ENCODE measurements around the gene RBM4B. TPM values are rescaled to one million over a fixed set of nuclear protein-coding genes. Genes with fewer than 3 reads are reported as not detected.
"Not testable (repeated sequence)": the region's sequence is repeated elsewhere in the genome, so short reads cannot be mapped to it uniquely, and the experiment has no call there.

The RBM4B gene, protein sequence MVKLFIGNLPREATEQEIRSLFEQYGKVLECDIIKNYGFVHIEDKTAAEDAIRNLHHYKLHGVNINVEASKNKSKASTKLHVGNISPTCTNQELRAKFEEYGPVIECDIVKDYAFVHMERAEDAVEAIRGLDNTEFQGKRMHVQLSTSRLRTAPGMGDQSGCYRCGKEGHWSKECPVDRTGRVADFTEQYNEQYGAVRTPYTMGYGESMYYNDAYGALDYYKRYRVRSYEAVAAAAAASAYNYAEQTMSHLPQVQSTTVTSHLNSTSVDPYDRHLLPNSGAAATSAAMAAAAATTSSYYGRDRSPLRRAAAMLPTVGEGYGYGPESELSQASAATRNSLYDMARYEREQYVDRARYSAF
- total RNA-seq: 10 to 100 TPM; 45.1 to 53.2 TPM
- 10 to 100 TPM; 77.5 to 89.0 TPM for polyA plus RNA-seq (ENCODE audit: insufficient read length in 2 of 2)
- long read RNA-seq, donor 1, transcript RBM4B-201 (4 exons, 1,840 nt): major isoform, 7 of 36 reads
- long read RNA-seq, donor 1, transcript RBM4B-206 (2 exons, 1,646 nt): minor isoform, 6 of 36 reads
- long read RNA-seq, donor 1, partial matches to known transcripts: 19 of 36 reads
- long read RNA-seq, donor 1, other reads (novel, unspliced or antisense): 0 of 36 reads
- long read RNA-seq, donor 2, partial matches to known transcripts: 0 of 2 reads
- long read RNA-seq, donor 2, other reads (novel, unspliced or antisense): 0 of 2 reads
- long read RNA-seq, donor 3, partial matches to known transcripts: 0 of 8 reads
- long read RNA-seq, donor 3, other reads (novel, unspliced or antisense): 0 of 8 reads
- long read RNA-seq, donor 4, transcript RBM4B-201 (4 exons, 1,840 nt): major isoform, 7 of 31 reads
- long read RNA-seq, donor 4, partial matches to known transcripts: 14 of 31 reads
- long read RNA-seq, donor 4, other reads (novel, unspliced or antisense): 5 of 31 reads

DNA sequence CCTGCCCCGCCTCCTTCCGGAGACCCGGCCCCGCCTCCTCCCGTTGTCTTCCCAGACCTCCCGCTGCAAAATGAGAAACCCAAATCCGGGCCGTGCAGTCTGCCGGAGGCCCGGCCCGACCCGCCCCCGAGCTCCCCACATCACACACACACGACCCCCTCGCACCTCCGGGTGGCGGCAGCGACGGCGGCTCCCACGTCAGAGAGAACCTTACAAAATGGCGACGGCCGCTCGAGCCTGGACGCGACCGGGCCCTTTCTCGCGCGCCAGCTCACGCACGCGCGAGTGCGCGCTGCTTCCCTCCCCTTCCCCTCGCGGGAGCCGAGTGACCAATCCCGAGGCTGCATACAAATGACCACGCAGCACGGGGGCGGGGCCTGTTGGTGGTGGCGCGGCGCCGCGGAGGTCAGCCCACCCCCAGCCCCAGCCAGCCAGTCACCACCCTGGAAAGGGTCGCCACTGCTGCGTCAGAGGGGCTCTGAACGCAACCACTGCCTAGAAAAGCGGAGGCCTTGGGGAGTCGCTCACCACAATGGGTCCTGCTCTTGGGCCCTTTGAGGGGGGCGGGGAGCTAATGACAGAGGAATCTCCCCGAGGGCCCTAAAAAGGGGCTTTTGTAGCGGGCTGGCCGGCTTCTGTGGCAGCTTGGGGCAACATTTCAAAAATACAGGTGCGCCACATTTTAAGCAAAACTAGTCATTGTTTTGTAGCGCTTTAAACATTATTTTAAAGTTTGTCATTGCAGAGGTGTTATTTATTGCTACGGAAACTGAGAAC lies at the start of gene RBM4B:
RBM4B (minus strand) TSS at position 289 of the 777 bp plus-strand sequence. CDS start 808 bp downstream, outside the sequence.
- under 1% methylated on average over 57 of the region's 61 CpGs for WGBS (ENCODE audit: insufficient coverage)
- peak within 1 kb of the TSS; percentile 97 for H3K27ac ChIP-seq (ENCODE audit: low read depth, low read length)

DNA sequence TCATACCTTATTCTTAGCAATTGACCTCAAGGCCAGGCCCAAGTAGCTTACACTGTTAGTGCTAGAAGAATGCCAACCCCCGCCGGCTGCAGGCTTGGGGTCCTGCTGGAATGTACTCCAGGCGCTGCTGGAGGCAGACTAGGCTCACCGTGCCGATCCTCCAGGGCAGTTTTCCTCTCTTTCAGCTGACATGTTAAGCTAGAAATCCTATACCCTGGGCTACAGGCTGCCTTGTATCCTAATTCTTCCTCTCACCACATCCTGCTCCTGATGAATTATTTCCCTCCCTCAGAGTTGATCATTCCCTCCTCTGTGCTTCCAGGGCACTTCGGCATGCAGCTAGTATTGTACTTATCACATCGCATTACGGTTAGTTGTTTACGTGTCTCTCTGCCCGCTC lies 48.0 kb upstream of the RBM4B start:
- H3K27me3 ChIP-seq (ENCODE audit: control insufficient read depth, insufficient read depth, low read length): peaks cover 11% of the 10 kb centered on the region
- DNase-seq (ENCODE audit: low read depth in 4 of 6, low spot score in 6 of 6): peak in 1 of 6 donors; percentile 24
- H3K36me3 ChIP-seq (ENCODE audit: control insufficient read depth, insufficient read depth, low read length): peaks cover 6% of the 10 kb centered on the region
- WGBS (ENCODE audit: insufficient coverage): 45% methylated on average over 5 of the region's 10 CpGs
- H3K4me1 ChIP-seq (ENCODE audit: control insufficient read depth, insufficient read depth, low read length): peaks cover 18% of the 10 kb centered on the region
- H3K4me3 ChIP-seq (ENCODE audit: low read depth, low read length): no peak overlapping the region
- H3K9me3 ChIP-seq (ENCODE audit: control insufficient read depth, insufficient read depth, low read length): no peaks in the 10 kb centered on the region
- H3K27ac ChIP-seq (ENCODE audit: low read depth, low read length): no peak overlapping the region

More for the DNA sequence above, at the start of gene RBM4B:
- peak; percentile 92 to 99 (median 96) for DNase-seq (ENCODE audit: low read depth in 4 of 6, low spot score in 6 of 6)
- Histone ChIP-seq H3K36me3 (ENCODE audit: control insufficient read depth, insufficient read depth, low read length) (peaks cover 4% of the 10 kb centered on the region), H3K4me1 (ENCODE audit: control insufficient read depth, insufficient read depth, low read length) (peaks cover 34% of the 10 kb centered on the region), H3K27me3 (ENCODE audit: control insufficient read depth, insufficient read depth, low read length) (no peaks in the 10 kb centered on the region), H3K9me3 (ENCODE audit: control insufficient read depth, insufficient read depth, low read length) (no peaks in the 10 kb centered on the region), H3K4me3 (ENCODE audit: low read depth, low read length) (peak within 1 kb of the TSS; percentile 87)

DNA sequence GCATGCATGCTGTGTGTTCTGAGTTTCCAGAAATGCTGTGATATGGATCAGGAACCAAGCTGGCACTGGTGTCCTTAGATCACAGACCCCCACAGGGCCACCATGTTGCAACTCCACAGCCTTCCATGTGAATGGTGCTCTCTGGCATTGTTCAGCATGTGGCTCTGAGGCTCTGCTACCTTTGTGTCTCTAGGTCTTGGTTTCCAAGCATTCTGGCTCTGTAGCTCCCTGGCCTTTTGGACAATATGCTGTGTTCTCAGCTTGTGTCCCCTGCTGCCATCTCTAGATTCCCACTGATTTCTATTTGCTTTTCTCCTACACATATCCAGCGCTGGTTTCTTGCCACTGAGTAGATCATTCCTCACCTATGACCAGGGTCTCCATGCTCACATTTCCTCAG lies 47.4 kb upstream of the RBM4B start:
- Histone ChIP-seq H3K36me3 (ENCODE audit: control insufficient read depth, insufficient read depth, low read length) (peaks cover 11% of the 10 kb centered on the region), H3K9me3 (ENCODE audit: control insufficient read depth, insufficient read depth, low read length) (no peaks in the 10 kb centered on the region), H3K4me3 (ENCODE audit: low read depth, low read length) (no peak overlapping the region), H3K27me3 (ENCODE audit: control insufficient read depth, insufficient read depth, low read length) (peaks cover 10% of the 10 kb centered on the region), H3K27ac (ENCODE audit: low read depth, low read length) (no peak overlapping the region), H3K4me1 (ENCODE audit: control insufficient read depth, insufficient read depth, low read length) (peaks cover 18% of the 10 kb centered on the region)
- no peak for DNase-seq (ENCODE audit: low read depth in 4 of 6, low spot score in 6 of 6)
- WGBS (ENCODE audit: insufficient coverage): 75% methylated on average over 1 of the region's 1 CpG

DNA sequence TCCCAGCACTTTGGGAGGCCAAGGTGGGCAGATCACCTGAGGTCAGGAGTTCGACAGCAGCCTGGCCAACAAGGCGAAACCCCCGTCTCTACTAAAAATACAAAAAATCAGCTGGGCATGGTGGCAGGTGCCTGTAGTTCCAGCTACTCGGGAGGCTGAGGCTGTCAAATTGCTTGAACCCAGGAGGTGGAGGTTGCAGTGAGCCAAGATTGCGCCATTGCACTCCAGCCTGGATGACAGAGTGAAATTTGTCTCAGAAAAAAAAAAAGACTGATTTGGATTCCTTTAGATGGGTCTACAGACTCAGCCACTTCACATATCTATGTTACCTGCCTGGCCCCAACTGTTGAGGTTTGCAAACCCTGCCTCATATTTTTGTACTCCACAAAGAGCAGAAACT lies 46.5 kb upstream of the RBM4B start:
- not testable (repeated sequence) for H3K27ac ChIP-seq (ENCODE audit: low read depth, low read length); H3K4me3 ChIP-seq (ENCODE audit: low read depth, low read length); DNase-seq (ENCODE audit: low read depth in 4 of 6, low spot score in 6 of 6); H3K9me3 ChIP-seq (ENCODE audit: control insufficient read depth, insufficient read depth, low read length); H3K27me3 ChIP-seq (ENCODE audit: control insufficient read depth, insufficient read depth, low read length)
- 80% methylated on average over 1 of the region's 5 CpGs for WGBS (ENCODE audit: insufficient coverage)
- H3K4me1 ChIP-seq (ENCODE audit: control insufficient read depth, insufficient read depth, low read length): peaks cover 18% of the 10 kb centered on the region
- peaks cover 19% of the 10 kb centered on the region for H3K36me3 ChIP-seq (ENCODE audit: control insufficient read depth, insufficient read depth, low read length)

DNA sequence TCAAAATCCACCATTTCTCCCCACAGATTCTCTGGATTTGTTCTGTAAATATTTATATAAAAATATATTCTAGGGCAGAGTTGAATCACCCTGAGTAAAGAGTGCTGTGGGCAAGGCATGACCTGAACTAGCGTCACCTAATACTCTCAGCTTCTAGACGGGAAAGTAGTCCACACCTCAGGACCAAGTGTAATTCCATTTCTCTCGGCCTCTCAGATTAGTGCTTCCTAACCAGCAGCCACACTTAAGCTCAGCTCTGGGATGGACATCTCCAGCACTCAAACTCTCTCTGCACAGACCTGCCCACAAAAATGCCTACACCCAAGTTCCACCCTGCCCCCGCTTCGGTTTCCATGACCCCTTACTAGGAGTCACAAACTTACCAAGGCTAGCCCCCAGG lies 46.0 kb upstream of the RBM4B start:
- Histone ChIP-seq H3K27ac (ENCODE audit: low read depth, low read length) (no peak overlapping the region), H3K36me3 (ENCODE audit: control insufficient read depth, insufficient read depth, low read length) (peaks cover 24% of the 10 kb centered on the region)
- no peak for DNase-seq (ENCODE audit: low read depth in 4 of 6, low spot score in 6 of 6)

DNA sequence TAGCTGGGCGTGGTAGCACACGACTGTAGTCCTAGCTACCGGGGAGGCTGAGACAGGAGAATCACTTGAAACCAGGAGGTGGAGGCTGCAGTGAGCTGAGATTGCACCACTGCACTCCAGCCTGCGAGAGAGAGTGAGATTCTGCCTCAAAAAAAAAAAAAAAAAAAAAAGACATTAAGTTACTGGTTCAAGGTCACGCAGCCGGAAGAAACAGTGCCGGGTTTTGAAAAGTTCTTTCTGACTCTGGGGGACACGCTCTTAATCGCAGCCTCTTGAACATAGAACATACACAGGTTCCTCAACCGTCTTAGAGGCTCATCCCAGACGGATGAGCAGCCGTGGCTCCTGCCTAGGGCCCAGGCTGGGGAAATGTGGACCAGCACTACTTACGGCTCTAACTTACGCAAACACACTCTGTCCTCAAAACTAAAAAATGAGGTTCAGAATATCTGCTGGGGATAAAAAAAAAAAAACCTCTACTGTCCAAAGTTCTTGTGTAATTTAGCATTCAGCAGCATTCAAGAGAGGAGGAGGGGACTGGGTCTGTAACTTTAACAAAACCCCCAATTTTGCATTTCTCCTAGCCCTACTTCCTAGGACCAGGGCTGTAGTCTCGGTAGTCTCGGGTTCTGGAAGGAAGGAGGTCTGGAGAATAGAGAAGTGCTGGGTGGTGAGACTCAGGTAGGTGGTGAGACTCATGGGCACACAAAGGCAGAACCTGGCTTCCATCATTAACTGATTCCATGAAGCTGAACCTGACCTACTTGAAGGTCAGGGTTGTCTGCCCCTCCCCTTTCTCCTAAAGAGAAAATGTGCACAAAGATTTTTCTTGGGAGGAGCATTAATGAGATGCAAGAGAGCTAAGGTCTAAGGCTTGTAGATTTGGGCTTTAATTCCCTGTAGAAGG lies 45.3 kb upstream of the RBM4B start:
- H3K4me1 ChIP-seq (ENCODE audit: control insufficient read depth, insufficient read depth, low read length): peaks cover 20% of the 10 kb centered on the region
- peaks cover 8% of the 10 kb centered on the region for H3K27me3 ChIP-seq (ENCODE audit: control insufficient read depth, insufficient read depth, low read length)
- H3K4me3 ChIP-seq (ENCODE audit: low read depth, low read length): no peak overlapping the region
- H3K9me3 ChIP-seq (ENCODE audit: control insufficient read depth, insufficient read depth, low read length): no peaks in the 10 kb centered on the region
- H3K36me3 ChIP-seq (ENCODE audit: control insufficient read depth, insufficient read depth, low read length): peaks cover 30% of the 10 kb centered on the region
- DNase-seq (ENCODE audit: low read depth in 4 of 6, low spot score in 6 of 6): no peak
- no peak overlapping the region for H3K27ac ChIP-seq (ENCODE audit: low read depth, low read length)
- 96% methylated on average over 7 of the region's 16 CpGs for WGBS (ENCODE audit: insufficient coverage)

More for the DNA sequence above, 46.0 kb upstream of the RBM4B start:
- 100% methylated on average over 5 of the region's 5 CpGs for WGBS (ENCODE audit: insufficient coverage)
- Histone ChIP-seq H3K27me3 (ENCODE audit: control insufficient read depth, insufficient read depth, low read length) (peaks cover 8% of the 10 kb centered on the region), H3K4me3 (ENCODE audit: low read depth, low read length) (no peak overlapping the region), H3K4me1 (ENCODE audit: control insufficient read depth, insufficient read depth, low read length) (peaks cover 17% of the 10 kb centered on the region), H3K9me3 (ENCODE audit: control insufficient read depth, insufficient read depth, low read length) (no peaks in the 10 kb centered on the region)

DNA sequence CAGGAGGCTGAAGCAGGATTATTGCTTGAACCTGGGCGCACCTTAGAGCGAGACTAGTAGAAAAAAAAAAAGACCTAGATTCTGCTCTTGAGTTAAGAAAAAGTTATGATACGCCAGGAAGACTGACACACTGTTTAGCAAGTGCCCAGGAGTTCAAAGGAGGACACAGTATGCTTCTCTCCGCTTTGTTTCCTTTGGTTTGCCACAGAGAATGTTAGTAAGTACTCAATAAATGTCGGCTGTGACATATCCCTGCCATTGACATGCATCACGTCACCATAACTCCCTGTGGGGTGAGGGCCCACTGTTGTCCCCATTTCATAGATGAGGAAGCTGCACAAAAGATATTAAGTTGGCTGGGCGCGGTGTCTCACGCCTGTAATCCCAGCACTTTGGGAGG lies 44.3 kb upstream of the RBM4B start:
- DNase-seq (ENCODE audit: low read depth in 4 of 6, low spot score in 6 of 6): no peak
- Histone ChIP-seq H3K4me3 (ENCODE audit: low read depth, low read length) (no peak overlapping the region), H3K9me3 (ENCODE audit: control insufficient read depth, insufficient read depth, low read length) (no peaks in the 10 kb centered on the region), H3K27me3 (ENCODE audit: control insufficient read depth, insufficient read depth, low read length) (peaks cover 2% of the 10 kb centered on the region), H3K27ac (ENCODE audit: low read depth, low read length) (no peak overlapping the region), H3K4me1 (ENCODE audit: control insufficient read depth, insufficient read depth, low read length) (peaks cover 18% of the 10 kb centered on the region), H3K36me3 (ENCODE audit: control insufficient read depth, insufficient read depth, low read length) (peaks cover 38% of the 10 kb centered on the region)
- WGBS (ENCODE audit: insufficient coverage): 93% methylated on average over 6 of the region's 9 CpGs

DNA sequence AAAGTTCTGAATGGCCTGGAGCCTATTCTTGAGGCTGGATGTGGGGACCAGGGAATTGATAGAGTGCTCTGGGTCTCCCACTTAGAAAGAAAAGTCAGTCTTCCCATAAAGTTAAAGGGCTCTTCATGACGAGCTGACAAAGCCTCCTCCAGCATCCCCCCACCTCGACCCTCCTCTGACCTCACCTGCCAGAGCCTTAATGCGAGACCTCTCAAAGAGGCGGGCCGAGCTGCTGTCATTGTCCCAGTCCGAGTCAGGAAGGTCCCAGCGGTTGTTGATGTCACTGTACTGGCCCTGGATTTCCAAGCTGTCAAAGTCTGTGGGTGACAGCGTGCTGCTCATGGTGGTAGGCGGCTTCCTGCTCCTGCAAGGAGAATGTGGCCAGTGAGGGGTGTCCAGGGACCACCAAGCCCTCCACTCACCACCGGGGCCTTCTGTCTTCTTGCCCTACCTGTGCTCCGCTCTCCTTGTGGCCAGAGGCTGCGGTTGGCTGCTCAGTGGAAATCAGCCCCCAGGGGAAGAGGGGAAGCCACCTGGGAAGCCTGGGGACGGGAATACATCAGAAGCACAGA lies 43.3 kb upstream of the RBM4B start:
- H3K9me3 ChIP-seq (ENCODE audit: control insufficient read depth, insufficient read depth, low read length): no peaks in the 10 kb centered on the region
- peaks cover 18% of the 10 kb centered on the region for H3K4me1 ChIP-seq (ENCODE audit: control insufficient read depth, insufficient read depth, low read length)
- WGBS (ENCODE audit: insufficient coverage): 88% methylated on average over 11 of the region's 13 CpGs
- no peak for DNase-seq (ENCODE audit: low read depth in 4 of 6, low spot score in 6 of 6)
- H3K27ac ChIP-seq (ENCODE audit: low read depth, low read length): no peak overlapping the region
- no peaks in the 10 kb centered on the region for H3K27me3 ChIP-seq (ENCODE audit: control insufficient read depth, insufficient read depth, low read length)
- H3K4me3 ChIP-seq (ENCODE audit: low read depth, low read length): no peak overlapping the region
- H3K36me3 ChIP-seq (ENCODE audit: control insufficient read depth, insufficient read depth, low read length): peaks cover 39% of the 10 kb centered on the region

Data from spinal cord (tissue), 10 donors.